Activated T-helper 1 cell treated with anti-CD3 and anti-CD28 coated beads, Interleukin-12 subunit alpha, Interleukin-12 subunit beta, Interleukin-2, Interleukin-4 antibody, amounts not matched to agents 30 ng/mL and 10 ng/mL and 1 ng/mL, durations not matched to agents 14 hours and 24 hours and 36 hours (primary cell): Measurements from ENCODE around the gene MAP3K5. TPM values are rescaled to one million over a fixed set of nuclear protein-coding genes. Genes with fewer than 3 reads are reported as not detected.

Experiments used
- DNase-seq: peaks from one replicate; pipeline ENCODE4 v3.0.0; 2021; ENCODE audit warnings: low spot score
- H3K27ac Mint-ChIP-seq: one replicate; pipeline ENCODE4 v1.8.0; 2021; ENCODE audit warnings: mild to moderate bottlenecking, mixed read lengths
- H3K27me3 Mint-ChIP-seq: one replicate; pipeline ENCODE4 v1.8.0; 2022; ENCODE audit warnings: mild to moderate bottlenecking, moderate library complexity, mixed read lengths; ENCODE audit not compliant: insufficient read depth
- H3K36me3 Mint-ChIP-seq: one replicate; pipeline ENCODE4 v1.8.0; 2021; ENCODE audit warnings: low read depth, mixed read lengths
- H3K4me1 Mint-ChIP-seq: one replicate; pipeline ENCODE4 v1.8.0; 2021; ENCODE audit warnings: low read depth, mixed read lengths
- H3K4me3 Mint-ChIP-seq: one replicate; pipeline ENCODE4 v1.8.0; 2021; ENCODE audit warnings: mild to moderate bottlenecking, moderate library complexity, mixed read lengths
- H3K9me3 Mint-ChIP-seq: one replicate; pipeline ENCODE4 v1.8.0; 2021; ENCODE audit warnings: mixed read lengths
- intact Hi-C: fragments of 100-400 bp; cut with micrococcal nuclease; formaldehyde crosslinking; loops from one replicate; pipeline ENCODE4 v1.15.1; 2024
- total RNA-seq: library from RNA; stranded (reverse); gene quantifications from 2 replicates; pipeline ENCODE4 v1.2.3, GENCODE V29; 2022

The MAP3K5 gene
- total RNA-seq, 1 donor from 2014 or later: 12.2 TPM

DNA sequence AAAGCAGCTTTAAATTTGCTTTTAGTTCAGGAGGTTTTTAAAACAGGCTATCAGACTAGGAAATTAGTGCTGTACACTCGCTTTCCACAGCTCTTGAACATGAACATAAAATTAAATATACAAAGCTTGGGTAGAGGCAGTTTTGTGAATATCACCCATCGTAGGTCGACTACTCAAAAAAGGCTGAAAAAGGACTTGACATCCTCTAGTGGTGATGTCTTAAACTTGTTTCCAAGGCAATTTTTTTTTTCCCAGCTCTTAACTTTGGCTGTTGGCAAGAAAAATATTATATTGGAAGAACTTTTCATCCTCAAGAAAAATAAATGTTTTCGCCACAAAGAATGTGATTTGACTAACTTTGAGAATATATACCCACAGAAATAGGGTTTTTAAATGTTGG, 244.9 kb downstream of the MAP3K5 start:
- Mint-ChIP-seq H3K4me3 (no peak overlapping the region), H3K4me1 (peaks cover 15% of the 10 kb centered on the region), H3K27ac (no peak overlapping the region), H3K27me3 (peaks cover 63% of the 10 kb centered on the region), H3K36me3 (peaks cover 3% of the 10 kb centered on the region), H3K9me3 (no peaks in the 10 kb centered on the region)
- intact Hi-C loops: loop anchor here (2.0 to 10.0 kb wide), 2 partner anchors 21 to 1053 kb away; partner anchors contain the start of gene AHI1
- DNase-seq: no peak

DNA sequence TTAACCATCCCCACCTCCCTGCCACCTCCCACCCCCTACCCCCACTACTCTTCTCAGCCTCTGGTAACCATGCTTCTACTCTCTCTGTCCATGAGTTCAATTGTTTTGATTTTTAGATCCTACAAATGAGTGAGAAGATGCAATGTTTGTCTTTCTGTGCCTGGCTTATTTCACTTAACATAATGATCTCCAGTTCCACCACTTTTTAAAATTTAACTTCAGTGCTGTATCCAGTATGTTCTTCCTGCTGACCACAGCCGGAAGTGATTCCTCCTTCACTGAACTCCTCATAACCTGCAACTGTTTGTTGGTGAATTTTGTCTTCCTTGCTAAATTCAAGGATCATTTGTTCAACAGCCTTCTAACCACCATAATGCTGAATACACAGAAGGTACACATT, 245.9 kb downstream of the MAP3K5 start:
- H3K9me3 Mint-ChIP-seq: no peaks in the 10 kb centered on the region
- no peak overlapping the region for H3K27ac Mint-ChIP-seq
- no peak for DNase-seq
- peaks cover 59% of the 10 kb centered on the region for H3K27me3 Mint-ChIP-seq
- no peak overlapping the region for H3K4me3 Mint-ChIP-seq
- intact Hi-C loops: loop anchor here (2.0 to 10.0 kb wide), 2 partner anchors 20 to 1052 kb away; partner anchors contain the start of gene AHI1
- H3K36me3 Mint-ChIP-seq: peaks cover 3% of the 10 kb centered on the region
- peaks cover 13% of the 10 kb centered on the region for H3K4me1 Mint-ChIP-seq

DNA sequence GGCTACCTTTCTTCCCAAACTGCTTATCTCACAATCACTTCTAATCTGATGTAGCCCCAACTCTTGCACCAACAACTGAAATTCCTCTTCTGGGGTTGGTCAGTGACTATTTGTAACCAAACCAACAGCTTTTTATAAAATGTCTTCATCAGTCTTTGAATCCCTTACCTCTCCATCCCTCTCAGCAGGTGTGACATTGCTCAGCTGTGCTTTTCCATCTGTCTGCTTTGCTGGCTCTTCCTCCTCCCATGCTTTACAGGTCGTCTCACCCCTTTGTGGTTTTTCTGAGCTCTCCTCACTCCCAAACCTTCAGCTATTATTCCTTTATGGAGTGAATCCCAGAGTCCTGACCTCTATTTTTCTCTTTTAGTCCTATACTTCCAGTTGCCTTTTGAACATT, 248.0 kb downstream of the MAP3K5 start:
- intact Hi-C loops: loop anchor here (10.0 kb wide), 1 partner anchor 1050 kb away; the partner anchor contains the start of gene AHI1
- peaks cover 52% of the 10 kb centered on the region for H3K27me3 Mint-ChIP-seq
- H3K36me3 Mint-ChIP-seq: peaks cover 3% of the 10 kb centered on the region
- no peaks in the 10 kb centered on the region for H3K9me3 Mint-ChIP-seq
- no peak overlapping the region for H3K27ac Mint-ChIP-seq
- H3K4me3 Mint-ChIP-seq: no peak overlapping the region
- H3K4me1 Mint-ChIP-seq: peaks cover 6% of the 10 kb centered on the region
- DNase-seq: no peak

DNA sequence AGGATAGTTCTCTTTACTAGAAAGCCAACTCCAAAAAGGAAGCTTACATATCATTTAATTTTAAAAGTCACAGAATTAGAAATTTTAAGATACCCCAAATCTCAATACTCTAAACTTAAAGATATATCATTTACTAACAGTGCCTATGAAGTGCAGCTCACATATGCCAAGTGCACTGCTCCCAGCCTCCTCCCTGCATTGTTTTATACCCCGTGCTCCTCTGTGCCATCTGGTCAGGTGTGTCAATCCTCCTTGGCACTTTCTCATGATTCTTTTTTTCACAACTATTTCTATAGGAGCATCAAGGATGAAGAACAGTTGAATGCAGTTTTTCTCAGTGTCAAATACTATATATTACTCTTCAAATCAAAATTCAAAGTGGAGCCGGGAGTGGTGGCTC, 250.9 kb downstream of the MAP3K5 start:
- DNase-seq: no peak
- H3K4me1 Mint-ChIP-seq: no peaks in the 10 kb centered on the region
- H3K9me3 Mint-ChIP-seq: no peaks in the 10 kb centered on the region
- H3K27ac Mint-ChIP-seq: no peak overlapping the region
- H3K27me3 Mint-ChIP-seq: peaks cover 30% of the 10 kb centered on the region
- H3K4me3 Mint-ChIP-seq: no peak overlapping the region
- intact Hi-C loops: loop anchor here (10.0 kb wide), 1 partner anchor 1047 kb away; the partner anchor contains the start of gene AHI1
- H3K36me3 Mint-ChIP-seq: no peaks in the 10 kb centered on the region

DNA sequence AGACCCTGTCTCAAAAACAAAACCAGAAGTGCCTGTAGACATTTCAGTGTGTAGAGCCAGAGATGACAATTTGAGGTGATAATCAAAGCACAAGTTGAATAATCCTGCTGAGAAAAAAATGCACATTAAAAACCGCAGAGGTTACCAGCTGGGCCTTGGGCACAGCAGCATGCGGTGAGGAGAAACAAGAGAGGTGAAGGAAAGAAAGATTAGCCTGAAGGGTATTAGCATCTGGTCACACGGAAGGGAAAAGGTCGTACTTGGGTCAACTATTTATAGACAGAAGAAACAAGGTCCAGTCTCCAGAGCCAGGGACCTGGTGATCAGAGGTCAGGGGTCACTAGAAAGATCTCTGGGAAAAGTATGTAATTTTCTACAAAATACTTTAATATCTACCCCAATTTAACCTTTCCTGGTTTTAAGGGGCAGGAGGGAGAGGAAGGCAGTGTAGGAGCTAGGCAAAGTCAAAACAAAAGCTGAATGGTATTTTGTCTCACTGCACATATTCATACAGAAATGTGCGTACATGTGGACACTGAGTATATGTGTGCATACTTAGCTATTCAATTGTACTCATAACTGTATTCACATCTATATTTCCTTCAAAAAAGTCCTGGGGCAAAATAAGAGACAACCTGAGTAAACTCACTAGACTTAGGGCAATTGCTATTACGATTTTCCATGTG, 252.2 kb downstream of the MAP3K5 start:
- Mint-ChIP-seq H3K4me1 (no peaks in the 10 kb centered on the region), H3K4me3 (no peak overlapping the region), H3K27ac (no peak overlapping the region), H3K27me3 (peaks cover 24% of the 10 kb centered on the region), H3K9me3 (peaks cover 4% of the 10 kb centered on the region), H3K36me3 (no peaks in the 10 kb centered on the region)
- no peak for DNase-seq
- intact Hi-C loops: loop anchor here (10.0 kb wide), 1 partner anchor 1045 kb away; the partner anchor contains the start of gene AHI1

DNA sequence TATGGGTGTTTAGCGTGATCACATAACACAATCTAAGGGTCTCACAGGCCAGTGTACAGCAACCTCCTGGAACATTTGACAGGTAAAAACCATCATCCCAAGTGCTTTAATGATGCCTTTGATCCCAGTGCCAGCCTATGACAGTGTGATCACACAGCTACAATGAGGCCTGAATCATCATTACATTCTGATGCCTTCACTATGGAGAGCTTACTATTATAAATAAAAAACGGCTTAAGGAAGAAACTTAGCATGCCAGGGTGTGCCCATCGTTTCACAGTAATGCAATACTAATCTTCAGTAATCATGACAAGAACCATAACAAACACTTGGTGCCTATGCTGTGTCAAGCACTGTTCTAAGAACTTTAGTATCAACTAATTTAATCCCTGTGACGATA, 253.4 kb downstream of the MAP3K5 start:
- no peaks in the 10 kb centered on the region for H3K36me3 Mint-ChIP-seq
- no peaks in the 10 kb centered on the region for H3K4me1 Mint-ChIP-seq

DNA sequence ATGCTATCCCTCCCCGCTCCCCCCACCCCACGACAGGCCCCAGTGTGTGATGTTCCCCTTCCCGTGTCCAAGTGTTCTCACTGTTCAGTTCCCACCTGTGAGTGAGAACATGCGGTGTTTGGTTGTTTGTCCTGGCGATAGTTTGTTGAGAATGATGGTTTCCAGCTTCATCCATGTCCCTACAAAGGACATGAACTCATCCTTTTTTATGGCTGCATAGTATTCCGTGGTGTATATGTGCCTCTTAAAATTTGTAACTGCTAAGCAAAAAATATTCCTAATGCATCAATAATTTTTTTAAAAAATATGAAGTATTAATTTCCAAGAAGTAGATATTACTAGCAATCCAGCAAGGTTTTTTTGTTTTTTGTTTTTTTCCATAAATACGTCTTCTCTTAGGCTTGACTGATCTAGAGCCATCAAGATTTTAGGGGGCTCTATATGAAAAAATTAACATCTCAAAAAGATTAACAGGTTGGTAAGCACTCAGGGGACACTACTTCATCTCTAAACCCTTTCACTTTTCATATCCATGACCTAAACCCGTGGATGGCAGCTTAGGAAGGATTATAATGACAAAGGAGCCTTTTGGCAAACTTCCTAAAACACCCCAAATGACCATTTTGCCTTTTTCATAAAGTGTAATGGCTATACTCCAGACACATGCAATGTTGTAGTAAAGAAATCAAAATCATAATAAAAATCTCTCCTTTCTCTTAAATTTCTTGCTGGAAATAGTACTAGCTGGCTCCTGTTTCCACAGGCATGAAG, 256.2 kb downstream of the MAP3K5 start:
- DNase-seq: no peak
- no peaks in the 10 kb centered on the region for H3K36me3 Mint-ChIP-seq
- H3K4me1 Mint-ChIP-seq: no peaks in the 10 kb centered on the region
- no peak overlapping the region for H3K4me3 Mint-ChIP-seq
- H3K27me3 Mint-ChIP-seq: peaks cover 15% of the 10 kb centered on the region
- peaks cover 4% of the 10 kb centered on the region for H3K9me3 Mint-ChIP-seq
- H3K27ac Mint-ChIP-seq: no peak overlapping the region
- intact Hi-C loops: no loop called here

More for the DNA sequence above, 253.4 kb downstream of the MAP3K5 start:
- intact Hi-C loops: no loop called here
- Mint-ChIP-seq H3K27ac (no peak overlapping the region), H3K9me3 (peaks cover 4% of the 10 kb centered on the region), H3K27me3 (peaks cover 16% of the 10 kb centered on the region), H3K4me3 (no peak overlapping the region)
- DNase-seq: no peak

DNA sequence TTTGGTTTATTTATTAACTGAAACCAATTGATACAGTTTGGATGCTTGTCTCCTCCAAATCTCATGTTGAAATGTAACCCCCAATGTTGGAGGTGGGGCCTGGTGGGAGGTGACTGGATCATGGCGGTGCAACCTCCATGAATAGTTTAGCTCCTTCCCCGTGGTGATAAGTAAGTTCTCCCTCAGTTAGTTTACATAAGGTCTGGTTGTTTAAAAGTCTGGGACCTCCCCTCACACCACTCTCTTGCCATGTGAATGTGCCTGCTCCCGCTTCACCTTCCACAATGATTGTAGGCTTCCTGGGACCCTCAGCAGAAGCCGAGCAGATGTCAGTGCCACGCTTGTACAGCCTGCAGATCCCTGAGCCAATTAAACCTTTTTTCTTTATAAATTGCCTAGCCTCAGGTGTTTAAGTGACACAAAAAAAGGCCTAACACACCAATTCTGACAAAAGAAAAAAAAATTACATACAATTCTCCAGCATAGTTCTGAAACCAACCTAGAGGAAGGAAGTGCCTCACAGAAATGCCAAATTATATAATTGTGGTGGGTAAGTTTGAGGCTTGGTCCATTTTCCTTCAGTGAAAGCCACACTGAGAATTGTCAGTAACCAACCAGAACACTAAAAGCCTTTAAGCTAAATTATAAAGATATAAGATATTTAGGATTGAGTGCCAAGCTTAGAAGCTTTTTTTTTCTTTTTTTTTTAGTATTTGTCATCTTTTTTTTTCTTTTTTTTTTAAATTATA, 257.1 kb downstream of the MAP3K5 start:
- Mint-ChIP-seq H3K9me3 (peaks cover 4% of the 10 kb centered on the region), H3K27ac (no peak overlapping the region), H3K36me3 (no peaks in the 10 kb centered on the region), H3K4me3 (no peak overlapping the region), H3K4me1 (no peaks in the 10 kb centered on the region), H3K27me3 (peaks cover 15% of the 10 kb centered on the region)
- intact Hi-C loops: no loop called here
- DNase-seq: no peak

DNA sequence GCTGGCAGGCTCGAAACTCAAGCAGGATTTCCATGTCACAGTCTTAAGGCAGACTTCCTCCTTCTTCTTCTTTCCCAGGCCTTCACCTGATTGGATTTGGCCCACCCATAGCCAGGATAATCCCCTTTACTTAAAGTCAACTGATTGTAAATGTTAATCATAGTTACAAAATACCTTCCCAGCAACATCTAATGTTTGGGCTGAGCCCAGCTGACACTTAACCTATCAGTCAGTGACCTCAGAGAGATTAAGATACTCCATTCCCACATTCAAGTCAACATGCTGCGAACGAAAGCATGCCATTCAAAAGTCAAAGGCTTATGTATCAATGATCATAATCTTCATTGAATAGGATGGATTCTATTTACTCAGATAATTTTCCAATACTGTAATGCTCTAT, 258.0 kb downstream of the MAP3K5 start:
- peaks cover 4% of the 10 kb centered on the region for H3K9me3 Mint-ChIP-seq
- DNase-seq: no peak
- H3K4me3 Mint-ChIP-seq: no peak overlapping the region
- H3K27me3 Mint-ChIP-seq: peaks cover 14% of the 10 kb centered on the region
- intact Hi-C loops: no loop called here
- no peaks in the 10 kb centered on the region for H3K36me3 Mint-ChIP-seq
- no peak overlapping the region for H3K27ac Mint-ChIP-seq
- H3K4me1 Mint-ChIP-seq: no peaks in the 10 kb centered on the region

DNA sequence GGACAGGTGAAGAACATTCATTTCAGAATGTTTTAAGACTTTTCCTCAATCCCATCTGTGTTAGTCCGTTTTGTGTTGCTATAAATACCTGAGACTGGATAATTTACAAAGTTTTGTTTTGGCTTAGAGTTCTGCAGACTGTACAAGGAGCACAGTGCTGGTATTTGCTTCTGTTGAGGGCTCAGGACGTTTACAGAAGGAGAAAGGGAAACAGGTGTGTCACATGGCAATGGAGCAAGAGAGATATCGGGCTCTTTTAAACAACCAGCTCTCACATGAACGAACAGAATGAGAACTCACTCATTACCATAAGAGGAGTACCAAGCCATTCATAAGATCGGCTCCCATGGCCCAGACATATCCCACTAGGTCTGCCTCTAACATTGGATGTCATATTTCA, 258.8 kb downstream of the MAP3K5 start:
- DNase-seq: no peak
- H3K36me3 Mint-ChIP-seq: no peaks in the 10 kb centered on the region
- no peak overlapping the region for H3K4me3 Mint-ChIP-seq
- H3K27ac Mint-ChIP-seq: no peak overlapping the region
- no peaks in the 10 kb centered on the region for H3K4me1 Mint-ChIP-seq
- peaks cover 4% of the 10 kb centered on the region for H3K9me3 Mint-ChIP-seq
- peaks cover 14% of the 10 kb centered on the region for H3K27me3 Mint-ChIP-seq
- intact Hi-C loops: no loop called here

DNA sequence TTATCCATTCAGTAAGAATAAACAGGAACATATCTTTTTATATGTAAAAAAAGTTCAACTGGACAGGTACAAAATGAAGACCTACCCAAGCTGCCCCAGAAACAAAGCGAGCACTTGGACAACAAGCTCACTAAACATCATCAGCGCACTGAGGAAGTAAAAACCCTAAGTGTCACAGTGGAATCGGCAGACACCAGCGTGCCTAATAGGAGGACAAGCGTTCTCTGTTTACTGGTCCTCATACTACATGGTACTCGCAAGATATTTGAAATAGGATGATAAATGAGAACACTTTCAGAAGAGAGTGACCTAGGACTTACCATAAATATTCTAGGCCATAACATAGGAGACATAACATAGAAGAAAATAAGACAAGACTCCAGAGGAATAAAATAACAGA, 260.2 kb downstream of the MAP3K5 start:
- H3K9me3 Mint-ChIP-seq: peaks cover 4% of the 10 kb centered on the region
- H3K36me3 Mint-ChIP-seq: no peaks in the 10 kb centered on the region
- H3K4me1 Mint-ChIP-seq: peaks cover 4% of the 10 kb centered on the region
- no peak overlapping the region for H3K27ac Mint-ChIP-seq
- intact Hi-C loops: no loop called here
- H3K27me3 Mint-ChIP-seq: peaks cover 16% of the 10 kb centered on the region
- no peak for DNase-seq
- H3K4me3 Mint-ChIP-seq: no peak overlapping the region

DNA sequence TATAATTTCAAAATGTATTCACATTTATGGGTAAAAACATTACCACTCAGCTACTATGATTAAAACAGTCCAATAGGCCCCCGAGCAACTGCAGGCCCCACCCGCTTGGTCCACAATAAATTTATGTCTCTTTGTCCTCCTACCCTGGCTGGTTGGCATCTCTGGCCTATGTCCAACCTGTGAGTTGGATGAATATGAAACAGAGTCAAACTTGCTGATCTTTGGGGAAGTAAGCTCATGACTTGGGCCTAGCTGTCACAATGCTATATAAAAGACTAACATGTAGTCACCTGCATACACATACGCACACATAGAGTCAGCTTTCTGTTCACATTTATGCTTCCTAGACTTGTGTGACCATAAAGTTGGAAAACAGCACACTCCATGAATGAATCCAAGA, 262.6 kb downstream of the MAP3K5 start:
- peaks cover 24% of the 10 kb centered on the region for H3K4me1 Mint-ChIP-seq

DNA sequence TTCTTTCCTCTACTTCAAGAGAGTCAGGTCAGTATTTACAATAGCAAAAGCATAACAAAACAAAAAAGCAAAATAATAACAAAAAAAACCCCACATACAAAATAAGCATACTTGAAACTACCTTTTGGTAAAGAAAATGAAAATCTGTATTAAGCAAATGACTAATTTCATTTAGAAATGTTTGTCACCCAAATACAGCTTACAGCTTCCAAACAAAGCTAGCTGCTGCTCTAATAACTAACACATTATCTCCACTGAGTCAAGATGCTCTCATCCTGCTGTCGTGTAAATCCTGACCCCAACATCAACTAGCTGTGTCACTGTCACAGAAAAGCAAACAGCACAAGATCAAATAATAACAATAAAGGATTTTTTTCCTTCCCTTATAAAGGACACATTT, 263.8 kb downstream of the MAP3K5 start:
- peaks cover 24% of the 10 kb centered on the region for H3K4me1 Mint-ChIP-seq
- H3K27me3 Mint-ChIP-seq: peaks cover 10% of the 10 kb centered on the region
- H3K9me3 Mint-ChIP-seq: no peaks in the 10 kb centered on the region
- no peak overlapping the region for H3K4me3 Mint-ChIP-seq
- no peaks in the 10 kb centered on the region for H3K36me3 Mint-ChIP-seq
- no peak for DNase-seq
- no peak overlapping the region for H3K27ac Mint-ChIP-seq
- intact Hi-C loops: no loop called here

More for the DNA sequence above, 262.6 kb downstream of the MAP3K5 start:
- H3K27me3 Mint-ChIP-seq: peaks cover 14% of the 10 kb centered on the region
- intact Hi-C loops: no loop called here
- H3K4me3 Mint-ChIP-seq: no peak overlapping the region
- DNase-seq: no peak
- H3K9me3 Mint-ChIP-seq: no peaks in the 10 kb centered on the region
- H3K27ac Mint-ChIP-seq: no peak overlapping the region
- no peaks in the 10 kb centered on the region for H3K36me3 Mint-ChIP-seq
